HL-60 (cell line): ENCODE measurements around the gene PWP1.

Source experiments
- DNase-seq, 2 experiments: peaks; one replicate each; pipeline ENCODE4 v3.0.0-alpha.2; 2010 to 2020; ENCODE audit warnings: low read depth in 1 of 2, low spot score in 1 of 2
- H3K27ac ChIP-seq: fragments of 250-450 bp; sonication (Bioruptor Pico); replicated peaks from 2 replicates; pipeline ENCODE4 v1.5.1; 2020; ENCODE audit warnings: mild to moderate bottlenecking, moderate library complexity
- H3K27me3 ChIP-seq: fragments of 250-450 bp; sonication (Bioruptor Pico); 2 replicates; pipeline ENCODE4 v1.5.1; 2021; ENCODE audit warnings: mild to moderate bottlenecking, moderate library complexity; ENCODE audit not compliant: insufficient read depth, poor library complexity, severe bottlenecking
- H3K4me3 ChIP-seq: replicated peaks from 2 replicates; pipeline ENCODE4 v1.5.1; 2011; ENCODE audit warnings: mild to moderate bottlenecking, control low read depth, low read length; ENCODE audit not compliant: insufficient read depth
- GABPA ChIP-seq: IDR thresholded peaks from 2 replicates; pipeline ENCODE4 v1.6.1; 2012; ENCODE audit warnings: low read depth
- POLR2AphosphoS5 ChIP-seq: IDR thresholded peaks from 2 replicates; pipeline ENCODE4 v1.6.1; 2012; ENCODE audit warnings: low read depth
- REST ChIP-seq: IDR thresholded peaks from 2 replicates; pipeline ENCODE4 v1.6.1; 2012; ENCODE audit warnings: low read depth; ENCODE audit not compliant: insufficient replicate concordance
- SPI1 ChIP-seq: IDR thresholded peaks from 2 replicates; pipeline ENCODE4 v1.6.1; 2012; ENCODE audit warnings: low read depth, mild to moderate bottlenecking, borderline replicate concordance
- TF ChIP-seq, protein P1 (sequence below): IDR thresholded peaks from one replicate; pipeline ENCODE4 v1.5.1; 2011; ENCODE audit warnings: low read length, control low read depth, inconsistent platforms; ENCODE audit not compliant: insufficient read depth

Gene PWP1

DNA sequence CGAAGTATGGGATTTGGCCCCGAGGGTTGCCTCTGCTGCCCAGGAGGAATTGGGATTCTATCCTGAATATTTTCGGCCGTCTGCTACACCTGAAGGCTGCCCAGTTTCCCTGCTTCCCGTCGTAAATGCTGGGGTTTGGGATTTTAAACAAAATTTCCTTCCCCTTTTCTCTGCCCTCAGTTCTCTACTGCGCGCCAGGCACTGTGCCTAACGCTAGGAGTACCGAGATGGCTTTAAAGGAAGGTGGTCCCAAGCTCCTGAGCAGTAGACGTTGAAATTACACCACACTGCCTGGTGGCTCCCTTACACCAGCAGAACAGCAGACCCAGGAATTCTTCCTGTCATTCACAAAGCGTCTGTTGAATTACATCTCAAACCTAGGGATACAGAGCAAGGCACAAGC is 75.9 kb downstream of the PWP1 start:
- no peak for DNase-seq
- H3K27ac ChIP-seq, result peak overlapping the region; percentile 68
- no peak for TF ChIP-seq REST
- TF ChIP-seq GABPA, result no peak
- TF ChIP-seq, protein P1, sequence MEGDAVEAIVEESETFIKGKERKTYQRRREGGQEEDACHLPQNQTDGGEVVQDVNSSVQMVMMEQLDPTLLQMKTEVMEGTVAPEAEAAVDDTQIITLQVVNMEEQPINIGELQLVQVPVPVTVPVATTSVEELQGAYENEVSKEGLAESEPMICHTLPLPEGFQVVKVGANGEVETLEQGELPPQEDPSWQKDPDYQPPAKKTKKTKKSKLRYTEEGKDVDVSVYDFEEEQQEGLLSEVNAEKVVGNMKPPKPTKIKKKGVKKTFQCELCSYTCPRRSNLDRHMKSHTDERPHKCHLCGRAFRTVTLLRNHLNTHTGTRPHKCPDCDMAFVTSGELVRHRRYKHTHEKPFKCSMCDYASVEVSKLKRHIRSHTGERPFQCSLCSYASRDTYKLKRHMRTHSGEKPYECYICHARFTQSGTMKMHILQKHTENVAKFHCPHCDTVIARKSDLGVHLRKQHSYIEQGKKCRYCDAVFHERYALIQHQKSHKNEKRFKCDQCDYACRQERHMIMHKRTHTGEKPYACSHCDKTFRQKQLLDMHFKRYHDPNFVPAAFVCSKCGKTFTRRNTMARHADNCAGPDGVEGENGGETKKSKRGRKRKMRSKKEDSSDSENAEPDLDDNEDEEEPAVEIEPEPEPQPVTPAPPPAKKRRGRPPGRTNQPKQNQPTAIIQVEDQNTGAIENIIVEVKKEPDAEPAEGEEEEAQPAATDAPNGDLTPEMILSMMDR, result no peak
- TF ChIP-seq SPI1, result no peak
- no peak for TF ChIP-seq POLR2AphosphoS5
- H3K4me3 ChIP-seq, result peak overlapping the region; percentile 63
- no peaks in the 10 kb centered on the region for H3K27me3 ChIP-seq
